Measurements from ENCODE around the gene CPSF6.
"Not testable (repeated sequence)": the region's sequence is repeated elsewhere in the genome, so short reads cannot be mapped to it uniquely, and the experiment has no call there.

CPSF6 gene

DNA sequence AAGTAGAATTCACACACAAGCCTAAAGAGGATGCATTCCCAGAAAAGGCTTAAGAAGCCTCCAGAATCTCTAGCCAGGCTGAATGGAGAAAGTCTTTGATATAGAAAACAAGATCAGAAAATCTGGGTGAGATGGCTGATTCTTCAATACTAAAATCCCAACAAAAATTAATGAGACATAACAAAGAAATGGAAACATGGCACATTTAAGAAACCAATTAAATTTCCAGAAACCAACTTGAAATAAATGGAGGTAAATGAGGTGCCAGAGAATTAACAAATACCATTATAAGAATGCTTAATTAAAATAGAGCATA lies 51.9 kb downstream of the CPSF6 start:
- peaks cover 7% of the 10 kb centered on the region for H3K27me3 ChIP-seq (ENCODE audit: low read depth, low read length)
- no peaks in the 10 kb centered on the region for H3K4me1 ChIP-seq (ENCODE audit: control insufficient read depth in 1 of 2, insufficient read depth in 2 of 2, low read length in 2 of 2)
- H3K27ac ChIP-seq (ENCODE audit: low read length): no peak overlapping the region
- no peaks in the 10 kb centered on the region for H3K9me3 ChIP-seq (ENCODE audit: control insufficient read depth in 1 of 2, low read length in 2 of 2)
- H3K4me3 ChIP-seq (ENCODE audit: low read depth in 1 of 2, low read length in 2 of 2): no peak overlapping the region
- no peaks in the 10 kb centered on the region for H3K36me3 ChIP-seq (ENCODE audit: control insufficient read depth in 1 of 2, insufficient read depth in 2 of 2, low read length in 2 of 2)

DNA sequence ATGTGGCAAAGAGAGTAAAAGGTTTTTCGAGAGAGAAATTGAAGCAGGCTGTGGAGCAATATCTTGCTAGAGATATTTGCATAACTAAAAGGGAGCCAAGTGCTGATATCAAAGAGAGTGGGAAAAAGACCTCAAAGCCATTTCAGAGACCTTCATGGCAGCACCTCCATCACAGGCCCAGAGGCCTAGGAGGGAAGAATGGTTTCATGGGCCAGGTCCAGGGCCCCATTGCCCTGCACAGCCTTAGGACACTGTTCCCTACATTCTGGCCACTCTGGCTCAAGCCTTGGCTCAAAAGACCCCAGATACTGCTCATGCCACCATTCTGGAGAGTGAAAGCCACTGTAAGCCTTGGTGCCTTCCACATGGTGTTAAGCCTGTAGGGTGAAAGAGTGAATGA lies 58.8 kb downstream of the CPSF6 start:
- Histone ChIP-seq H3K9me3 (ENCODE audit: control insufficient read depth in 1 of 2, low read length in 2 of 2) (no peaks in the 10 kb centered on the region), H3K27me3 (ENCODE audit: low read depth, low read length) (no peaks in the 10 kb centered on the region), H3K4me1 (ENCODE audit: control insufficient read depth in 1 of 2, insufficient read depth in 2 of 2, low read length in 2 of 2) (no peaks in the 10 kb centered on the region), H3K27ac (ENCODE audit: low read length) (no peak overlapping the region), H3K36me3 (ENCODE audit: control insufficient read depth in 1 of 2, insufficient read depth in 2 of 2, low read length in 2 of 2) (no peaks in the 10 kb centered on the region), H3K4me3 (ENCODE audit: low read depth in 1 of 2, low read length in 2 of 2) (no peak overlapping the region)

DNA sequence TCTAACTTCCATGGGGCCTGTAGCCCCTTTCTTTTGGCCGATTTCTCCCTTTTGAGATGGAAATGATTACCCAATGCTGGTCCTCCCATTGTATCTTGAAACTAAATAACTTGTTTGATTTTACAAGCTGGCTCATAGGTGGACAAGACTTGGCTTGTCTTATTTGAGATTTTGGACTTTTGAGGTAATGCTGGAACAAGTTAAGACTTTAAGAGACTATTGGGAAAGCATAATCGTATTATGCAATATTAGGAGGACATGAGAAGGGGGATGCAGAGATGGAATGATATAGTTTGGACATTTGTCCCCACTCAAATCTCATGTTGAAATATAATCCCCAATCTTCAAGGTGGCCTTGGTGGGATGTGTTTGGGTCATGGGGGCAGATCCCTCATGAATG lies 59.6 kb downstream of the CPSF6 start:
- no peaks in the 10 kb centered on the region for H3K4me1 ChIP-seq (ENCODE audit: control insufficient read depth in 1 of 2, insufficient read depth in 2 of 2, low read length in 2 of 2)
- no peak overlapping the region for H3K27ac ChIP-seq (ENCODE audit: low read length)
- H3K9me3 ChIP-seq (ENCODE audit: control insufficient read depth in 1 of 2, low read length in 2 of 2): peaks cover under 1 to 3% of the 10 kb centered on the region in 2 donors
- H3K4me3 ChIP-seq (ENCODE audit: low read depth in 1 of 2, low read length in 2 of 2): no peak overlapping the region
- H3K36me3 ChIP-seq (ENCODE audit: control insufficient read depth in 1 of 2, insufficient read depth in 2 of 2, low read length in 2 of 2): no peaks in the 10 kb centered on the region
- no peaks in the 10 kb centered on the region for H3K27me3 ChIP-seq (ENCODE audit: low read depth, low read length)

DNA sequence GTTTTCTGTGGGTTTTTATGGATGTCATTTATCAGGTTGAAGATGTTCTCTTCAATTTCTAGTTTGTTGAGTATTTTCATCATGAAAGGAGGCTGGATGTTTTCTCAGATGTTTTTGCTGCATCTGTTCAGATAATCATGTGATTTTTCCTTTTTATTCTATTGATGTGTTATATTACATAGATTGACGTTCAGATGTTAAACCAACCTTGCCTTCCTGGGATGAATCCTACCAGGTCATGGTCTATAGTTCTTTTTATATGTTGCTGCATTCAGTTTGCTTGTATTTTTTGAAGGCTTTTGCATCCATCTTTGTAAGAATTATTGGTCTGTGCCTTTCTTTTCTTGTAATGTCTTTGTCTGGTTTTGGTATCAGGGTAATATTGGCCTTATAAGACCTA lies 64.9 kb downstream of the CPSF6 start:
- Histone ChIP-seq H3K27ac (ENCODE audit: low read length) (no peak overlapping the region), H3K4me1 (ENCODE audit: control insufficient read depth in 1 of 2, insufficient read depth in 2 of 2, low read length in 2 of 2) (no peaks in the 10 kb centered on the region), H3K27me3 (ENCODE audit: low read depth, low read length) (no peaks in the 10 kb centered on the region), H3K36me3 (ENCODE audit: control insufficient read depth in 1 of 2, insufficient read depth in 2 of 2, low read length in 2 of 2) (no peaks in the 10 kb centered on the region), H3K9me3 (ENCODE audit: control insufficient read depth in 1 of 2, low read length in 2 of 2) (peaks cover 7 to 9% of the 10 kb centered on the region in 2 donors), H3K4me3 (ENCODE audit: low read depth in 1 of 2, low read length in 2 of 2) (no peak overlapping the region)

DNA sequence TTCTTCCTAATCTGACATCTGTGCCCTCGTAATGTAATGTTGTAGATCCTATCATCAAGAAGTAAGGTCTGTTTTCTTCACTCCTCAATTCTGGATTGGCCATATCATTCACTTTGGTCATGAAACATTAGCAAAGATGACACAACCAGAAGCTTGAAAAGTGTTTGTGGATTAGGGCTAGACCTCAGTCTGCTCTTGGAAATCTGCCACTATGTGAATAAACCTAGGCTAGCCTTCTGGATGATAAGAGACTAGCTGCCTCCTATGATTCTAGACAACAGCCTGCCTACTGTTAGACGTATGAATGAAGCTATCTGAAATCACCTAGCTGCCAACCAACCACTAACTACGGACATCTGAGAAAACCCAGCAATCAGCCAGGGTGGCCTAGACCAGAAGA lies 70.1 kb downstream of the CPSF6 start:
- Histone ChIP-seq H3K27ac (ENCODE audit: low read length) (no peak overlapping the region), H3K36me3 (ENCODE audit: control insufficient read depth in 1 of 2, insufficient read depth in 2 of 2, low read length in 2 of 2) (no peaks in the 10 kb centered on the region), H3K9me3 (ENCODE audit: control insufficient read depth in 1 of 2, low read length in 2 of 2) (peaks cover 1 to 2% of the 10 kb centered on the region in 2 donors), H3K27me3 (ENCODE audit: low read depth, low read length) (no peaks in the 10 kb centered on the region), H3K4me3 (ENCODE audit: low read depth in 1 of 2, low read length in 2 of 2) (no peak overlapping the region), H3K4me1 (ENCODE audit: control insufficient read depth in 1 of 2, insufficient read depth in 2 of 2, low read length in 2 of 2) (no peaks in the 10 kb centered on the region)

DNA sequence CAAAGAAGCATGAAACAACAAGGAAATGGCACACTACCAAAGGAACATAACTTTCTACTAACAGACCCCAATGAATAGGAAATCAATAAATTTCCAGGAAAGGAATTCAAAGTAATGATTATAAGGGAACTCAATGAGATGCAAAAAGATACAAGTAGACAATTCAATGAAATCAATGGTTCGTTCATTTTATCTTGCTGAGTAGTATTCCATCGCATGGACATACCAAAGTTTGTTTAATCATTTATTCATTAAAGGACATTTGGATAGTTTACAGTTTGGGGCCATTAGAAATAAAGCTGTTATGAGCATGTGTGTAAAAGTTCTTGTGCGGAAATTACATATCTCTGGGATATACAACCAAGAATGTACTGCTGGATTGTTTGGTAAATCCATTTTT lies 73.8 kb downstream of the CPSF6 start:
- Histone ChIP-seq H3K4me1 (ENCODE audit: control insufficient read depth in 1 of 2, insufficient read depth in 2 of 2, low read length in 2 of 2) (no peaks in the 10 kb centered on the region), H3K27me3 (ENCODE audit: low read depth, low read length) (no peaks in the 10 kb centered on the region), H3K9me3 (ENCODE audit: control insufficient read depth in 1 of 2, low read length in 2 of 2) (peaks cover 0 to 4% of the 10 kb centered on the region in 2 donors), H3K27ac (ENCODE audit: low read length) (no peak overlapping the region), H3K4me3 (ENCODE audit: low read depth in 1 of 2, low read length in 2 of 2) (no peak overlapping the region), H3K36me3 (ENCODE audit: control insufficient read depth in 1 of 2, insufficient read depth in 2 of 2, low read length in 2 of 2) (no peaks in the 10 kb centered on the region)

DNA sequence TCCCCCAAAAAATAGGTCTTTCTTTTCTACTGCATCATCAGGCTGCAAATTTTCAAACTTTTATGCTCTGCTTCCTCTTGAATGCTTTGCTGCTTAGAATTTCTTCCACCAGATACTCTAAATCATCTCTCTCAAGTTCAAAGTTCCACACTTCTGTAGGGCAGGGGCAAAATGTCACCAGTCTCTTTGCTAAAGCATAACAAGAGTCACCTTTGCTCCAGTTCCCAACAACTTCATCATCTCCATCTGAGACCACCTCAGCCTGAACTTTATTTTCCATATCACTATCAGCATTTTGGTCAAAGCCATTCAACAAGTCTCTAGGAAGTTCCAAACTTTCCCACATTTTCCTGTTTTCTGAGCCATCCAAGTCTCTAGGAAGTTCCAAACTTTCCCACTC lies 77.4 kb downstream of the CPSF6 start:
- not testable (repeated sequence) for H3K36me3 ChIP-seq (ENCODE audit: control insufficient read depth in 1 of 2, insufficient read depth in 2 of 2, low read length in 2 of 2); H3K4me1 ChIP-seq (ENCODE audit: control insufficient read depth in 1 of 2, insufficient read depth in 2 of 2, low read length in 2 of 2); H3K27ac ChIP-seq (ENCODE audit: low read length); H3K4me3 ChIP-seq (ENCODE audit: low read depth in 1 of 2, low read length in 2 of 2); H3K27me3 ChIP-seq (ENCODE audit: low read depth, low read length); H3K9me3 ChIP-seq (ENCODE audit: control insufficient read depth in 1 of 2, low read length in 2 of 2)

DNA sequence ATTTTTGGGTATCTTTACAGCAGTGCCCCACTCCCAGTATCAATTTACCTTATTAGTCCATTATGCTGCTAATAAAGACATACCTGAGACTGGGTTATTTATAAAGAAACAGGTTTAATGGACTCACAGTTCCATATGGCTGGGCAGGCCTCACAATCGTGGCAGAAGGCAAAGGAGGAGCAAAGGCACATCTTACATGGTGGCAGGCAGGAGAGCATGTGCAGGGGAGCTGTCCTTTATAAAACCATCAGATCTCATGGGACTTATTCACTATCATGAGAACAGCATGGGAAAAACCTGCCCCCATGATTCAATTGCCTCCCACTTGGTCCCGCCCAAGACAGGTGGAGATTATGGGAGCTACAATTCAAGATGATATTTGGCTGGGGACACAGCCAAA lies 77.9 kb downstream of the CPSF6 start:
- not testable (repeated sequence) for H3K4me3 ChIP-seq (ENCODE audit: low read depth in 1 of 2, low read length in 2 of 2); H3K36me3 ChIP-seq (ENCODE audit: control insufficient read depth in 1 of 2, insufficient read depth in 2 of 2, low read length in 2 of 2); H3K27ac ChIP-seq (ENCODE audit: low read length); H3K4me1 ChIP-seq (ENCODE audit: control insufficient read depth in 1 of 2, insufficient read depth in 2 of 2, low read length in 2 of 2); H3K9me3 ChIP-seq (ENCODE audit: control insufficient read depth in 1 of 2, low read length in 2 of 2); H3K27me3 ChIP-seq (ENCODE audit: low read depth, low read length)

DNA sequence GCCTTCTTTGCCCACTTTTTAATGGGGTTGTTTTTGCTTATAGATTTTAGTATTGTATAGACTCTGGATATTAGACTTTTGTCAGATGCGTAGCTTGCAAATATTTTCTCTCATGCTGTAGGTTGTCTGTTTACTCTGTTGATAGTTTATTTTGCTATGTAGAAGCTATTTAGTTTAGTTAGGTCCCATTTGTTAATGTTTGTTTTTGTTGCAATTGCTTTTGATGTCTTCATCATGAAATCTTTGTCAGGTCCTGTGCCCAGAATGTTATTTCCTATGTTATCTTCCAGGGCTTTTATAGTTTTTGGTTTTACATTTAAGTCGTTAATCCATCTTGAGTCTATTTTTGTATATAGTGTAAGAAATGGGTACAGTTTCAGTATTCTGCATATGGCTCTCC lies 78.9 kb downstream of the CPSF6 start:
- Histone ChIP-seq H3K4me3 (ENCODE audit: low read depth in 1 of 2, low read length in 2 of 2) (no peak overlapping the region), H3K9me3 (ENCODE audit: control insufficient read depth in 1 of 2, low read length in 2 of 2) (peaks cover 0 to 4% of the 10 kb centered on the region in 2 donors), H3K27ac (ENCODE audit: low read length) (no peak overlapping the region), H3K36me3 (ENCODE audit: control insufficient read depth in 1 of 2, insufficient read depth in 2 of 2, low read length in 2 of 2) (no peaks in the 10 kb centered on the region), H3K4me1 (ENCODE audit: control insufficient read depth in 1 of 2, insufficient read depth in 2 of 2, low read length in 2 of 2) (no peaks in the 10 kb centered on the region), H3K27me3 (ENCODE audit: low read depth, low read length) (no peaks in the 10 kb centered on the region)

DNA sequence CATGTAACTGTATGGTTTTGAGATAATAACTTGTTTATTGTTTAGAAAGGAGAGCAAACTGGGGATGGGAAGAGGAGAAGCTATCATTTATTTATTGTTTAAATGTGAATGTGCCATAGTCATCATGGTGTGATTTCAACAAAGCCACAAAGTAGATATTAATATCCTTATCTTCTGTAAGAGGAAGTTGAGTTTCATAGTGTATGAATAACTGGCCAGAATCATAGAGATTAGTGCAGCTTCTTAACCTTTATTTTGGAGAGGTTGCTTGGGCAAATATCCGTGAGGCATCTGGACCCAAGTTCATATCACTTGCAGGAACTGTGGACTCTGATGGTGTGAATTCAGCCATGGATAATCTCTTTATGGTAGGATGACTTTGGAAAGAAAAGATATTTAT lies 82.0 kb downstream of the CPSF6 start:
- H3K36me3 ChIP-seq (ENCODE audit: control insufficient read depth in 1 of 2, insufficient read depth in 2 of 2, low read length in 2 of 2): no peaks in the 10 kb centered on the region

More for the DNA sequence above, 82.0 kb downstream of the CPSF6 start:
- Histone ChIP-seq H3K4me3 (ENCODE audit: low read depth in 1 of 2, low read length in 2 of 2) (no peak overlapping the region), H3K4me1 (ENCODE audit: control insufficient read depth in 1 of 2, insufficient read depth in 2 of 2, low read length in 2 of 2) (no peaks in the 10 kb centered on the region), H3K9me3 (ENCODE audit: control insufficient read depth in 1 of 2, low read length in 2 of 2) (peaks cover 0 to 4% of the 10 kb centered on the region in 2 donors), H3K27me3 (ENCODE audit: low read depth, low read length) (no peaks in the 10 kb centered on the region), H3K27ac (ENCODE audit: low read length) (no peak overlapping the region)

Data from muscle layer of duodenum (tissue), 2 donors.